Measurements from ENCODE around the gene TSKS. TPM values are rescaled to one million over a fixed set of nuclear protein-coding genes. Genes with fewer than 3 reads are reported as not detected.
"Not testable (repeated sequence)": the region's sequence is repeated elsewhere in the genome, so short reads cannot be mapped to it uniquely, and the experiment has no call there.

TSKS gene
- polyA plus RNA-seq, 1 donor (not counting 4 experiments of a cell fraction or from before 2014, with no cell fraction given), result 1.9 TPM

- Histone ChIP-seq H3K4me3 (ENCODE audit: control insufficient read depth in 2 of 3, extremely low read depth in 1 of 3, insufficient read depth in 2 of 3, low read depth in 1 of 3, low read length in 3 of 3) (no peak overlapping the region), H3K79me2 (ENCODE audit: control insufficient read depth, insufficient read depth, low read length) (no peaks in the 10 kb centered on the region), H3K4me2 (ENCODE audit: control insufficient read depth, extremely low read depth, insufficient read depth, low read depth, low read length) (no peak overlapping the region), H3K4me1 (ENCODE audit: control insufficient read depth, extremely low read depth, insufficient read depth, low read length) (no peaks in the 10 kb centered on the region), H3K9me3 (ENCODE audit: control insufficient read depth, low read depth, low read length) (no peaks in the 10 kb centered on the region), H3K9me1 (ENCODE audit: control insufficient read depth, extremely low read depth, insufficient read depth, low read length) (no peaks in the 10 kb centered on the region), H2AFZ (ENCODE audit: control insufficient read depth, low read length) (no peak overlapping the region), H3K36me3 (ENCODE audit: control insufficient read depth in 2 of 2, extremely low read depth in 1 of 2, insufficient read depth in 2 of 2, low read length in 2 of 2) (no peaks in the 10 kb centered on the region), H4K20me1 (ENCODE audit: control insufficient read depth, extremely low read depth, insufficient read depth, low read length) (no peaks in the 10 kb centered on the region), H3K27me3 (ENCODE audit: control insufficient read depth, extremely low read depth, insufficient read depth, low read length) (no peaks in the 10 kb centered on the region), H3K9ac (ENCODE audit: control insufficient read depth, extremely low read depth, insufficient read depth, low read length) (no peak overlapping the region), H3K27ac (ENCODE audit: control insufficient read depth, insufficient read depth, low read length) (no peak overlapping the region)
- FAIRE-seq, result no peak
- TF ChIP-seq CTCF (optimal IDR thresholded peaks at IDR 0.05 in 1 of 3, IDR thresholded peaks at IDR 0.05 in 1 of 3, conservative IDR thresholded peaks at IDR 0.05 in 1 of 3; ENCODE audit: extremely low read depth in 1 of 3, insufficient read depth in 2 of 3, low read length in 3 of 3), result no peak
- TF ChIP-seq EZH2 (IDR thresholded peaks at IDR 0.05; ENCODE audit: low read length), result no peak
- dilution Hi-C loops (cut with MboI; ENCODE audit: extremely low pct_ligation_motif_present, low sequenced_read_pairs), result no loop called here
- DNase-seq (ENCODE audit: low read depth, low spot score), result no peak
These were observed 32.9 kb downstream of the TSKS start for GRCh38 chr19:49730166-49730565.

GRCh38 chr19:49727217-49728030 is 35.7 kb downstream of the TSKS start:
- no peaks in the 10 kb centered on the region for H3K36me3 ChIP-seq (ENCODE audit: control insufficient read depth in 2 of 2, extremely low read depth in 1 of 2, insufficient read depth in 2 of 2, low read length in 2 of 2)
- H3K27ac ChIP-seq (ENCODE audit: control insufficient read depth, insufficient read depth, low read length), result no peak overlapping the region
- H3K9me1 ChIP-seq (ENCODE audit: control insufficient read depth, extremely low read depth, insufficient read depth, low read length), result no peaks in the 10 kb centered on the region
- H3K79me2 ChIP-seq (ENCODE audit: control insufficient read depth, insufficient read depth, low read length), result no peaks in the 10 kb centered on the region
- H3K27me3 ChIP-seq (ENCODE audit: control insufficient read depth, extremely low read depth, insufficient read depth, low read length), result no peaks in the 10 kb centered on the region
- FAIRE-seq (no peak), DNase-seq (ENCODE audit: low read depth, low spot score) (no peak)
- TF ChIP-seq EZH2 (IDR thresholded peaks at IDR 0.05; ENCODE audit: low read length) (no peak), CTCF (optimal IDR thresholded peaks at IDR 0.05 in 1 of 3, IDR thresholded peaks at IDR 0.05 in 1 of 3, conservative IDR thresholded peaks at IDR 0.05 in 1 of 3; ENCODE audit: extremely low read depth in 1 of 3, insufficient read depth in 2 of 3, low read length in 3 of 3) (no peak)
- H3K9me3 ChIP-seq (ENCODE audit: control insufficient read depth, low read depth, low read length), result no peaks in the 10 kb centered on the region
- H3K9ac ChIP-seq (ENCODE audit: control insufficient read depth, extremely low read depth, insufficient read depth, low read length), result no peak overlapping the region
- no peak overlapping the region for H3K4me3 ChIP-seq (ENCODE audit: control insufficient read depth in 2 of 3, extremely low read depth in 1 of 3, insufficient read depth in 2 of 3, low read depth in 1 of 3, low read length in 3 of 3)
- peaks cover 2% of the 10 kb centered on the region for H3K4me1 ChIP-seq (ENCODE audit: control insufficient read depth, extremely low read depth, insufficient read depth, low read length)
- H3K4me2 ChIP-seq (ENCODE audit: control insufficient read depth, extremely low read depth, insufficient read depth, low read depth, low read length), result no peak overlapping the region
- dilution Hi-C loops (cut with MboI; ENCODE audit: extremely low pct_ligation_motif_present, low sequenced_read_pairs), result no loop called here
- no peaks in the 10 kb centered on the region for H4K20me1 ChIP-seq (ENCODE audit: control insufficient read depth, extremely low read depth, insufficient read depth, low read length)
- no peak overlapping the region for H2AFZ ChIP-seq (ENCODE audit: control insufficient read depth, low read length)

- dilution Hi-C loops (cut with MboI; ENCODE audit: extremely low pct_ligation_motif_present, low sequenced_read_pairs); H3K27me3 ChIP-seq (ENCODE audit: control insufficient read depth, extremely low read depth, insufficient read depth, low read length); H3K9ac ChIP-seq (ENCODE audit: control insufficient read depth, extremely low read depth, insufficient read depth, low read length); H3K4me2 ChIP-seq (ENCODE audit: control insufficient read depth, extremely low read depth, insufficient read depth, low read depth, low read length); FAIRE-seq; H3K79me2 ChIP-seq (ENCODE audit: control insufficient read depth, insufficient read depth, low read length); H2AFZ ChIP-seq (ENCODE audit: control insufficient read depth, low read length); H3K27ac ChIP-seq (ENCODE audit: control insufficient read depth, insufficient read depth, low read length); H3K36me3 ChIP-seq (ENCODE audit: control insufficient read depth in 2 of 2, extremely low read depth in 1 of 2, insufficient read depth in 2 of 2, low read length in 2 of 2); DNase-seq (ENCODE audit: low read depth, low spot score); H3K9me1 ChIP-seq (ENCODE audit: control insufficient read depth, extremely low read depth, insufficient read depth, low read length); H3K4me3 ChIP-seq (ENCODE audit: control insufficient read depth in 2 of 3, extremely low read depth in 1 of 3, insufficient read depth in 2 of 3, low read depth in 1 of 3, low read length in 3 of 3); H4K20me1 ChIP-seq (ENCODE audit: control insufficient read depth, extremely low read depth, insufficient read depth, low read length); H3K4me1 ChIP-seq (ENCODE audit: control insufficient read depth, extremely low read depth, insufficient read depth, low read length); H3K9me3 ChIP-seq (ENCODE audit: control insufficient read depth, low read depth, low read length): not testable (repeated sequence)
These were observed 43.7 kb downstream of the TSKS start for GRCh38 chr19:49719420-49719819.
